Measurements from ENCODE around the gene OR4C13.
"Not testable (repeated sequence)": the region's sequence is repeated elsewhere in the genome, so short reads cannot be mapped to it uniquely, and the experiment has no call there.

The OR4C13 gene

GRCh38 chr11:49952091-49952490 is at the start of gene OR4C13:
OR4C13 (plus strand) TSS chr11:49952391; CDS start chr11:49952423, 32 bp downstream.
- no peak for DNase-seq

- DNase-seq = not testable (repeated sequence)
These were observed 40.7 kb upstream of the OR4C13 start for GRCh38 chr11:49911516-49911915.

GRCh38 chr11:49948701-49949100 is 3.5 kb upstream of the OR4C13 start:
- DNase-seq = not testable (repeated sequence)

GRCh38 chr11:49973439-49973838 is 21.2 kb downstream of the OR4C13 start:
- not testable (repeated sequence) for DNase-seq

GRCh38 chr11:49982435-49982834 is 30.2 kb downstream of the OR4C13 start, which contains the start of gene OR4C12:
OR4C12 (minus strand) TSS chr11:49982535; CDS start chr11:49982501, 34 bp downstream.
- not testable (repeated sequence) for DNase-seq

GRCh38 chr11:49995565-49995964 is 43.4 kb downstream of the OR4C13 start:
- DNase-seq = peak; percentile 0
